ENCODE measurements around the gene PLCL1.

Gene PLCL1

DNA sequence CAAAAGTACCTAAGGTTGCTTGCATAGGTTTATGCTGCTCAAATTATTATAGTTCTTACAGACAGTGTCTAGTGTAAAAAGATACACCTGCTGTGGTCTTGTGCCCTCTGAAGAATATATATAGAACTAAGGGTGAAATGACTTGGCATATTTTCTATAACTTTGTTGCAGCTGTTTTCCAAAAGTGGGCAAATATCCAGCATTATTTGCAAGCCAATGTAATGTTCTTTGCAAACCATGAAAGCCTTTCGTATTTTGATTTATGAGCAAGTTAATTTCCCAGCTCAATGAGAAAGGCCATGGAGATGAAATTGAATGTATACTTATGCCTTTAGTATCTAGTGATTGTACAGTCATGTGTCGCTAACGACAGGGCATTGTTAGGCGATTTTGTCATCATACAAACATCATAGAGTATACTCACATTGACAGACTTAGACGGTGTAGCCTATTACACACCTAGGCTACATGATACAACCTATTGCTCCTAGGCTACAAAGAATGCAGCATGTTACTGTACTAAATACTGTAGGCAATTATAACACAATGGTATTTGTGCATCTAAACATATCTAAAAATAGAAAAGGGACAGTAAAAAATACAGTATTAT, 116.3 kb downstream of the PLCL1 start:
- in situ Hi-C loops (cut with HindIII; ENCODE audit: low sequenced_read_pairs): no loop called here

DNA sequence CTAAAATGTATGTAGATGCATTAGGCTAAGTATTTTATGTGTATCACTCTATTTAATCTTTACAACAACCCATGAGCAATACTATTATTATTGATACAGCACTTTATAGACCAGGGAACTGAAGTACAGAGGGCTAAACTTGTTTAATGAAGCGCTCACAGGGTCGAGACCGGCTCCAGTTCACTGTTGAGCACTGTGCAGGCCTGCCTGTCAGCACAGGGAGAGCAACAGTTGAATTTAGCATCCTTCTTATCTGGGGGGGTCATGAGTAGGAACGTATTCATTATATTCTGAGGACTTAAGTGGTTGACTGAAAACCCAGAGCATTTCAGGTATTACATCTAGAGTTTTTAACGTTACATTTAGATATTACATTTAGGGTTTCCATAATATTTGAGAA, 120.1 kb downstream of the PLCL1 start:
- in situ Hi-C loops (cut with HindIII; ENCODE audit: low sequenced_read_pairs): no loop called here

- in situ Hi-C loops (cut with HindIII; ENCODE audit: low sequenced_read_pairs): no loop called here
Observed at GRCh38 chr2:197925204-197925603, 120.8 kb downstream of the PLCL1 start.

DNA sequence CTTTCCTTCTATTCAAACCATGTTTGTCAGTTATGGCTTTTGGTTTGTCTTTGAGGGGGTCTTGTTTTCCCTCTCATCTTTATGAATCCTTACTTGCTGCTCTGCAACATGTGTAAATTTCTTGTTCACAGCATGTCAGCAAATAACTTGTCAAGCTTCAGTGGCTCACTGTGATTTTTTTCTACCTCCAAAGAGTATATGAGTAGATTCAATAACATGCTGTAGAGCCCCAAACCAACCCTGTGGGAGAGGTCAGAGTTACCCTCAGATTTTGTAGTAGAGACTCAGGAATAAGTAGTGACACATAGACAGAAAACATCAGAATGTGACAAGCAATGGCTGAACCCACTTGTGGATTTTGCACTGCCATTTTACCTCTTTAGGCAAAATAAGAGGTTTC, 121.6 kb downstream of the PLCL1 start:
- in situ Hi-C loops (cut with HindIII; ENCODE audit: low sequenced_read_pairs): no loop called here

DNA sequence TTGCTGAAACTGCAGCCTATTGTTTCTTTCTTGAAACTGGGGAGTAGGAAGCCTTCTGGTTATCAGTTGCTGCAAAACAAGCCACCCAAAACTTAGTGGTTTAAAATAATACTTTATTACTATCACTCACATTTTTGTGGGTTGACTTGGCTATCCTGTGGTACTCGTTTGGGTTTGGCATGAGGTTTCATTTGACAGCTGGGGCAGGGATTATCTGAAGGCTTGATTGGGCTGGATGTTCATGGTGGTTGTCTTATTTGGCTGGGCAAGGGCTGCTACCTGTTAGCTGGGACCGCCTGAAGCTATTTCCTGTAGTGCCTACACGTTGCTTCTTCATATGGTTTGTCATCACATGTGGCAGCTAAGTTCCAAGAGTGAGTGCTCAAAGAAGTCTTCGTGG, 122.3 kb downstream of the PLCL1 start:
- in situ Hi-C loops (cut with HindIII; ENCODE audit: low sequenced_read_pairs): no loop called here

DNA sequence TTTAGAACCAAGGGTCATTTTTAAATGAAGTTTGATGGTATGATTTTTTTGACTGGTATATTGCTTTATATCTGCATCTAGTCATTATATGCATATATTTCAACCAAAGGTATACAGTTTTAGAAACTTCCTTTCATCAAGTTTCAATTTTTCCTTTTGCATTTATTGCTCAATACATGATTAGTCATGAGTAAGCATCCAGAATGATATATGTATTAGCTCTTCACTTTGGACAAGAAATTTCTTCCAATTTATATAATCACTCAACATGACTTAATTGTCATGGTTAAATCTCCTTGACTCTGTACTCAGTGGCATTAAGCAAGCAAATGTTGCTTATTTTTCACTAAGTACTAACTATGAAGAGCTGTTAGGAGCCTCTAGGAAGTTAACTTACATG, 123.6 kb downstream of the PLCL1 start:
- in situ Hi-C loops (cut with HindIII; ENCODE audit: low sequenced_read_pairs): no loop called here

DNA sequence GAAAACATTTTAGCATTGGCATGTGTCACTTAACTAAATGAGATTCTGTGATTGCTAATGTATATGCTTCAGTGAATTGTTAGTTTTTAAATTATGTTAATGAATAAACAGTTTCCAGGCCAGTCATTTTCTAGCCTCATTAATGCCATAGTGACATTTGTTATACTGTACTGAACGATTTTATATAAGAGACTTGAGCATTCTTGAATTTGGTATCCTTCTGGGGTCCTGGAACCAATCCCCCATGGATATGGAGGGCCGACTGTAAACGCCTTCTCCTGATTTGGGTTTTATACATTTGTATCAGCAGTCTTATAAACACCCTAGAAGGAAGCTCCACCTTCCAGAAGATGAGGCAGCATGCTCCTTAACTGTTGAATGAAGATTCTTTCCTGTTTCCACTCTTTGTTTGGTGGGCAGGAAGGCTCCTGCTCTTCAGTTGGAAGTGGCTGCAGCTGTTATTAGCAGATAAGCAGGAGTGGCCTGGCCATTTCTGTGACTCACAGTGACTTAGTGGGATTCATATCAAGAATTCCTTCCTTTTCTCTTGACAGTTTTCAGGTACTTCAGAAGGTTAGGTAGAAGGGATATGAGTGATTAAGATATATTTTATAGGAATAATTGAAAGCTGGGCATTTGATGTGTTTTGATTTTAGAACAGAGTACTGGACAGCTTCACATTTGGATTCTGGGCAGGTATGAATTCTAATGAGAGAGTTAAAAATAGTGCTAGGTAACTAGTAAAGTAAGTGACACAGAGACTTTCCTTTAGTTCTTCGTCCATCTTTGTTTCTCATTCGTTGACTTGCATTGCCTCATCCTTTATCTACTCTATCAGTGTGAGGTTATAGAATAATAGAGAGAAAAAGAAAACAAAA, 124.9 kb downstream of the PLCL1 start:
- in situ Hi-C loops (cut with HindIII; ENCODE audit: low sequenced_read_pairs): no loop called here

DNA sequence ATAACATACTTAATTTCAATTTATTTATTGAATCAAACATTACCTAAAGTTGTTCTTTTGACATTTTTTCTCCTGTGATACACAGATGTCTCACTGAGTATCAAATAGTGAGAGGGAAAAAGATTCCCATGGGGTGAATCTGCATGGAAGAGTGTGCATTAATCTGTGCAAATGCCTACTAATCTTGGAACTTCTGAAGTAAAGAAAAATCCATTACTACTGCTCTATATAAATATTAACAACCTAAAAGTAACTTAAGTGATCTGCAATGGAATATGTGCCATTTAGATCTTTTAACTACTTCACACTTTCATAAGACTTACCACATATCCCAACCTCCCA, 125.5 kb downstream of the PLCL1 start:
- in situ Hi-C loops (cut with HindIII; ENCODE audit: low sequenced_read_pairs): no loop called here

- in situ Hi-C loops (cut with HindIII; ENCODE audit: low sequenced_read_pairs): no loop called here
Observed at GRCh38 chr2:197930570-197931278, 126.3 kb downstream of the PLCL1 start.

GRCh38 chr2:197931661-197932312, 127.4 kb downstream of the PLCL1 start:
- in situ Hi-C loops (cut with HindIII; ENCODE audit: low sequenced_read_pairs): no loop called here

DNA sequence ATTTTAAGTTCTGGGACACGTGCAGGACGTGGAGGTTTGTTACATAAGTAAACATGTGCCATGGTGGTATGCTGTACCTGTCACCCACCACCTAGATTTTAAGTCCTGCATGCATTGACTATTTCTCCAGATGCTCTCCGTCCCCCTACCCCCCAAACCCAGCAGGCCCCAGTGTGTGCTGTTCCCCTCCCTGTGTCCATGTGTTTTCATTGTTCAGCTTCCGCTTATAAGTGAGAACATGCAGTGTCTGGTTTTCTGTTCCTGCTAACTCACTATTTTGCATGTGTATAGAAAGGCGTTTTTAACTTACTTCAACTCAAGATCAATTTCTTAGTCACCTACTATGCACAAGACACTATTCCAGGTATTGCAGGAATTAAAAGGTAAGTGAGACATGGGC, 128.0 kb downstream of the PLCL1 start:
- in situ Hi-C loops (cut with HindIII; ENCODE audit: low sequenced_read_pairs): no loop called here

DNA sequence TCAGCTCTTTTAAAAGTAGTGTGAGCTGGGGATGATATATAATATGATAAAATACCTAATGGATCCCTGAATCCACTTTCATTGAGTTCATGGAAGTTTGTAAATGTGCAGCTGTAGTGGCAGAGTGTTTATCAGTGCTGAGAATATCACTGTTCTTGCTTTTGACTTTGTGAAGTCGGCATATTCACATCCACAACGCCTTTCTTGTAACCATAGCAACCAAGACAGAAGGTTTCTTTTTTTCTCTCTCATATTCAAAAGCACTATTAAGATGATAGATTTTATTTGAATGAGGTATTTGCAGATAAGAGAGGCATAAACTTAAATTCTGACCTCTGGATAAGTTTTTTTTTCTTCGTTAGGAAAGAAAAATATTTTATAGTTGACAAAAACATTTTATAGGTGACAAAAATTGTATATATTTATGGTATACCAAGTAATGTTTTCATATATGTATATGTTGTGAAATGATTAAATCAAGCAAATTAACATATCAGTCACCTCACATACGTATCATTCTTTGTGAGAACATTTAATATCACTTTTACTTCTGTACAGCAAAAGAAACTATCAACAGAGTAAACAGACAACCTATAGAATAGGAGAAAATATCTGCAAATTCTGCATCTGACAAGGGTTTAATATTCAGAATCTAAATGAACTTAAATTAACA, 130.0 kb downstream of the PLCL1 start:
- in situ Hi-C loops (cut with HindIII; ENCODE audit: low sequenced_read_pairs): no loop called here

- in situ Hi-C loops (cut with HindIII; ENCODE audit: low sequenced_read_pairs): no loop called here
Observed at GRCh38 chr2:197934934-197935289, 130.5 kb downstream of the PLCL1 start.

GRCh38 chr2:197937814-197938213, 133.4 kb downstream of the PLCL1 start:
- in situ Hi-C loops (cut with HindIII; ENCODE audit: low sequenced_read_pairs): no loop called here

DNA sequence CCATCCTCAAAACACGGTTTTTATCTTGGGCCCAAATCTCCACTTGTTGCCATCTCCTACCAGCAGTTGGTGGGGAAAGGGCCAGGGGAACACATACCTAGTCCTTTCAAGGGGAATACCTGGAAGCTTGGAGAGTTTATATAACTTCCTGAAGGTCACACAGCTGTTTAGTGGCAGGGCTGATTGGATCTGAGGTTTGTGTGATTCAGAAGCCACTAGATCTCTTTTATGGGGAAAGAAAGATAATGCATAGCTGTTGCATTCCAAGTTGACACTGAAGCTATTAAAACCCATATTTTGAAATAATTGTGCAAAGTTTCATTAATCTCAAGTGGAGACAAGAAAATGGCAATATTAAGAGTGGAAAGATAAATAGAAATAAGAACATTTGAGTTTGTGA, 134.2 kb downstream of the PLCL1 start:
- in situ Hi-C loops (cut with HindIII; ENCODE audit: low sequenced_read_pairs): no loop called here

GRCh38 chr2:197939787-197940186, 135.4 kb downstream of the PLCL1 start:
- in situ Hi-C loops (cut with HindIII; ENCODE audit: low sequenced_read_pairs): no loop called here

DNA sequence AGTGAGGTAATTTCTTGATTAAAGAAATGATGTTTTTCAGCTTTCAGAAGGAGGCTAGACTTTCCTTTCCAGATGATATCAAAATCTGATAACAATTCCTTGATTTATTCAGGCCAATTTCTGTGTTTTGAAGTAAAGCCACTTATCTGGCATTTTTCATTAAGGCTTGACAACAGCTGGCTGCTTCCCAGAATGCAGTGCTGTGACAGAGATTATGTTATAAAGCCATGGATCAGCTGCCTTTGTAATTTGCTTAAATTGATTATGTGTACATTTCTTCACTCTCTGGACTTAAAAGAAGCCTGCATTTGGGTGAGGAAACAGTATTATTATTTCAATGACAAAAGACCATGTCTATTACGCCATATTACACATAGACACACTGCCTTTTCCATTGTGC, 136.0 kb downstream of the PLCL1 start:
- in situ Hi-C loops (cut with HindIII; ENCODE audit: low sequenced_read_pairs): no loop called here

DNA sequence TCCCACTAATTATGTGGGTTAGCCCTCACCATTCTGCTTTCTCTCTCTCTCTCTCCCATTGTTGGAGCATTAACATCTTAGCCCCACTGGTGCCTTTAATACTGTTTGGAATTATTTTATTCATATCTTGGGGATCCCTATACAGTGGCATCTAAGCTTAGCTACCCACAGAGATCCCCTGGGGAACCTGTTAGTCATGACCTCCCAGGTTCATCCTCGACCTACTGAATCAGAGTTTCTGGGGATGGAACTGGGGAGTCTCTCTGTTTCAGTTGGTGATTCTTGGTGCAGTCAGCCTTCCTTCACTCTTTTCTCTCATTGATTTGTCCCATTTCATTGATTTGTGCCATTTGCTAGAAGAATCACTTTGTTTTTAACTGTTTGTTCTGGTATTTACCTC, 137.3 kb downstream of the PLCL1 start:
- in situ Hi-C loops (cut with HindIII; ENCODE audit: low sequenced_read_pairs): no loop called here

DNA sequence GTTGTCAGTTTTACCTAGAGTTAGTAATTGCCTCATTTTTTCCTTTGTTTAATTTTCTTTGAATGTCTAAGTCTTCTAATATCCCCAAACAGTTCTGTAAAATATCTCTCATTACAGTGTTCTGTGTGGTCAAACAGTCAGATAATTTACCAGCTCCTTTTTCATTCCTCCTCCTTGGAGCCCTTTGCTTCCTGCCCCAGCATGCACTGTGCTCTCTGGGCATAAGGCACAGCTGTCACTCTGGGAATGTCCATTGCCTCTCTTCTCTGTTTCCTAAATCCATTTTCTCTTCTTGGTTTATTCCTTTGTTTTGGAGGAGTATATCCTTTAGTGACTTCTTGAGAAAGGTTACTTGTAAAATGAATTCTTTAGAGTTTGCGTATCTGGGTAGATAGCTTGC, 139.3 kb downstream of the PLCL1 start:
- in situ Hi-C loops (cut with HindIII; ENCODE audit: low sequenced_read_pairs): no loop called here

- in situ Hi-C loops (cut with HindIII; ENCODE audit: low sequenced_read_pairs): no loop called here
Observed at GRCh38 chr2:197944416-197945096, 140.2 kb downstream of the PLCL1 start.

GRCh38 chr2:197946562-197946961, 142.2 kb downstream of the PLCL1 start:
- in situ Hi-C loops (cut with HindIII; ENCODE audit: low sequenced_read_pairs): no loop called here
